OCI-LY7 (cell line): ENCODE measurements around the gene LCE3C. TPM values are rescaled to one million over a fixed set of nuclear protein-coding genes. Genes with fewer than 3 reads are reported as not detected.

Experiments used
- BruUV-seq: library from RNA; stranded (reverse); fragments of 400-500 nt; replicated peaks from 2 replicates; lab custom pipeline; 2021; lab: Mats Ljungman, UMichigan
- CTCF ChIA-PET: fragments of 300-600 bp; sonication (Branson Sonifier 250); formaldehyde crosslinking; loops from one replicate; lab custom pipeline; 2022; ENCODE audit warnings: antibody characterized with exemption; ENCODE audit not compliant: unreplicated experiment; lab: Charles Lee
- POLR2A ChIA-PET: fragments of 300-600 bp; sonication (Branson Sonifier 250); formaldehyde crosslinking; loops from one replicate; lab custom pipeline; 2022; ENCODE audit warnings: antibody characterized with exemption; lab: Charles Lee
- DNase-seq: peaks from one replicate; pipeline ENCODE4 v3.0.0-alpha.2; 2015; ENCODE audit warnings: low spot score
- H2AFZ ChIP-seq: fragments of 200-600 bp; sonication (generic), shearing (Covaris generic); 2 replicates; pipeline ENCODE4 v1.6.1; 2014; ENCODE audit warnings: mild to moderate bottlenecking, antibody characterized with exemption, low read length, moderate library complexity
- H3K27ac ChIP-seq: fragments of 200-600 bp; sonication (generic); 2 replicates; pipeline ENCODE4 v1.5.1; 2014; ENCODE audit warnings: mixed run types, low read depth, mild to moderate bottlenecking, moderate library complexity, low read length, inconsistent platforms; ENCODE audit not compliant: poor library complexity, severe bottlenecking
- H3K36me3 ChIP-seq: fragments of 200-600 bp; sonication (generic); 2 replicates; pipeline ENCODE4 v1.6.1; 2014; ENCODE audit warnings: mild to moderate bottlenecking, antibody characterized with exemption, low read length, moderate library complexity, mixed read lengths; ENCODE audit not compliant: insufficient read depth
- H3K4me1 ChIP-seq: fragments of 200-600 bp; sonication (generic); 2 replicates; pipeline ENCODE4 v1.5.1; 2014; ENCODE audit warnings: mild to moderate bottlenecking, low read length; ENCODE audit not compliant: insufficient read depth, poor library complexity, severe bottlenecking
- H3K4me2 ChIP-seq: fragments of 200-600 bp; sonication (generic); 2 replicates; pipeline ENCODE4 v1.6.1; 2014; ENCODE audit warnings: mild to moderate bottlenecking, low read length
- H3K4me3 ChIP-seq: fragments of 200-600 bp; sonication (generic); 2 replicates; pipeline ENCODE4 v1.5.1; 2014; ENCODE audit warnings: mild to moderate bottlenecking, low read depth, low read length; ENCODE audit not compliant: poor library complexity, severe bottlenecking
- H3K79me2 ChIP-seq: fragments of 200-600 bp; sonication (generic); 2 replicates; pipeline ENCODE4 v1.6.1; 2016; ENCODE audit warnings: low read depth, mild to moderate bottlenecking, low read length, moderate library complexity, mixed read lengths; ENCODE audit not compliant: insufficient read depth
- H3K9me2 ChIP-seq: fragments of 200-600 bp; sonication (generic); 2 replicates; pipeline ENCODE4 v1.6.1; 2016; ENCODE audit warnings: mild to moderate bottlenecking, low read length, mixed read lengths; ENCODE audit not compliant: insufficient read depth
- H3K9me3 ChIP-seq: fragments of 200-600 bp; sonication (generic); 2 replicates; pipeline ENCODE4 v1.6.1; 2014; ENCODE audit warnings: mild to moderate bottlenecking, mixed run types, low read length, mixed read lengths
- H4K20me1 ChIP-seq: fragments of 200-600 bp; sonication (generic); 2 replicates; pipeline ENCODE4 v1.6.1; 2014; ENCODE audit warnings: mild to moderate bottlenecking, antibody characterized with exemption, low read length, moderate library complexity, mixed read lengths; ENCODE audit not compliant: insufficient read depth
- CTCF ChIP-seq: fragments of 200-600 bp; sonication (generic); conservative IDR thresholded peaks from 2 replicates; pipeline ENCODE4 v1.5.1; 2014; ENCODE audit warnings: mild to moderate bottlenecking, antibody characterized with exemption, low read length, moderate library complexity, mixed read lengths
- EZH2phosphoT487 ChIP-seq: fragments of 200-600 bp; sonication (generic); IDR thresholded peaks from 2 replicates; pipeline ENCODE4 v1.6.1; 2018; ENCODE audit warnings: low read depth, borderline replicate concordance, mild to moderate bottlenecking, mixed run types, antibody characterized with exemption, low read length, moderate library complexity, mixed read lengths
- intact Hi-C: fragments of 100-400 bp; cut with micrococcal nuclease; formaldehyde crosslinking; loops from one replicate; pipeline ENCODE4 v1.10.0; 2022; ENCODE audit not compliant: unreplicated experiment
- total RNA-seq, 2 experiments: library from RNA; depleted of rRNA in 1 of 2; stranded (reverse); fragments of >200 nt in 1 of 2; shearing (Covaris generic) in 1 of 2; gene quantifications; 2 replicates each; pipeline ENCODE4 v1.2.3, GENCODE V29; 2014 to 2022

Gene LCE3C
- total RNA-seq, 2 experiments from 2014 or later, result not detected

DNA sequence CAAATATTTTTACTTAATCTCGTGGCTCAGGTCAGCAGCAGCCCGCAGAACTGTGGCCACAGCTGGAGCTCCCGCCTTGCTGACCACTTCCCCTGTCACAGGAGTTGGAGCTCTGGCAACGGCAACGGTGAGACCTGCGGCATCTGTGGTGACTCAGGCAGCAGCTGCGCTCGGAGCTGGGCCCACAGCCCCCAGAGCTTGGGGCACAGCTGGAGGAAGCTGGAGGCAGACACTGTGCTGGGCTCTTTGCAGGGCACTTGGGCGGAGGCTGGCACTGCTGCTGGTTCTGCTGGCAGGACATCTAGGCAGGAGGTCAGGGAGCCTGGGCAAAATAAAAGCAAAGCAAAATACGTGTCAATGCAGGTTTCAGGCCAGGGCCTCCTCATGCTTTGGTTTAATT lies 22.8 kb downstream of the LCE3C start, which contains the start of gene LCE3A:
LCE3A (minus strand) TSS at position 301 of the 400 bp plus-strand sequence; CDS start at position 301, 0 bp downstream.
- no peak within 1 kb of the TSS for H3K27ac ChIP-seq
- no peak within 1 kb of the TSS for H3K4me2 ChIP-seq
- no TSS peak for BruUV-seq
- H3K9me2 ChIP-seq, result no peaks in the 10 kb centered on the region
- H3K79me2 ChIP-seq, result no peaks in the 10 kb centered on the region
- H3K9me3 ChIP-seq, result peaks cover 4% of the 10 kb centered on the region; the same call in 1 of the 2 replicates
- ChIA-PET POLR2A (no interaction called here), CTCF (no interaction called here)
- no peaks in the 10 kb centered on the region for H3K4me1 ChIP-seq
- no peak for DNase-seq
- intact Hi-C loops, result no loop called here
- H3K36me3 ChIP-seq, result no peaks in the 10 kb centered on the region
- H3K4me3 ChIP-seq, result no peak within 1 kb of the TSS
- TF ChIP-seq EZH2phosphoT487 (no peak), CTCF (no peak)
- H2AFZ ChIP-seq, result no peak within 1 kb of the TSS
- H4K20me1 ChIP-seq, result no peaks in the 10 kb centered on the region

- Histone ChIP-seq H3K4me3 (no peak overlapping the region), H3K9me3 (peaks cover 4% of the 10 kb centered on the region; the same call in 1 of the 2 replicates), H2AFZ (no peak overlapping the region), H3K36me3 (no peaks in the 10 kb centered on the region), H3K4me2 (no peak overlapping the region), H3K4me1 (no peaks in the 10 kb centered on the region), H3K9me2 (no peaks in the 10 kb centered on the region), H3K79me2 (no peaks in the 10 kb centered on the region), H3K27ac (no peak overlapping the region), H4K20me1 (no peaks in the 10 kb centered on the region)
- TF ChIP-seq EZH2phosphoT487 (no peak), CTCF (peak; percentile 58)
- intact Hi-C loops, result no loop called here
- peak; percentile 3 for DNase-seq
- no TSS peak for BruUV-seq
- CTCF ChIA-PET, result no interaction called here
- POLR2A ChIA-PET, result no interaction called here
Measured at GRCh38 chr1:152623203-152623844, 23.3 kb downstream of the LCE3C start.

GRCh38 chr1:152626744-152627143 lies 26.7 kb downstream of the LCE3C start:
- H3K4me1 ChIP-seq, result no peaks in the 10 kb centered on the region
- BruUV-seq, result no TSS peak
- H3K79me2 ChIP-seq, result no peaks in the 10 kb centered on the region
- intact Hi-C loops, result no loop called here
- no peaks in the 10 kb centered on the region for H4K20me1 ChIP-seq
- ChIA-PET CTCF (no interaction called here), POLR2A (no interaction called here)
- TF ChIP-seq EZH2phosphoT487, result no peak
- no peak for DNase-seq
- H3K4me3 ChIP-seq, result no peak overlapping the region
- no peaks in the 10 kb centered on the region for H3K9me3 ChIP-seq
- no peak overlapping the region for H3K4me2 ChIP-seq
- H3K9me2 ChIP-seq, result no peaks in the 10 kb centered on the region
- H3K27ac ChIP-seq, result no peak overlapping the region
- no peaks in the 10 kb centered on the region for H3K36me3 ChIP-seq
- H2AFZ ChIP-seq, result no peak overlapping the region
